Measurements from ENCODE around the gene COL20A1.

Gene COL20A1

DNA sequence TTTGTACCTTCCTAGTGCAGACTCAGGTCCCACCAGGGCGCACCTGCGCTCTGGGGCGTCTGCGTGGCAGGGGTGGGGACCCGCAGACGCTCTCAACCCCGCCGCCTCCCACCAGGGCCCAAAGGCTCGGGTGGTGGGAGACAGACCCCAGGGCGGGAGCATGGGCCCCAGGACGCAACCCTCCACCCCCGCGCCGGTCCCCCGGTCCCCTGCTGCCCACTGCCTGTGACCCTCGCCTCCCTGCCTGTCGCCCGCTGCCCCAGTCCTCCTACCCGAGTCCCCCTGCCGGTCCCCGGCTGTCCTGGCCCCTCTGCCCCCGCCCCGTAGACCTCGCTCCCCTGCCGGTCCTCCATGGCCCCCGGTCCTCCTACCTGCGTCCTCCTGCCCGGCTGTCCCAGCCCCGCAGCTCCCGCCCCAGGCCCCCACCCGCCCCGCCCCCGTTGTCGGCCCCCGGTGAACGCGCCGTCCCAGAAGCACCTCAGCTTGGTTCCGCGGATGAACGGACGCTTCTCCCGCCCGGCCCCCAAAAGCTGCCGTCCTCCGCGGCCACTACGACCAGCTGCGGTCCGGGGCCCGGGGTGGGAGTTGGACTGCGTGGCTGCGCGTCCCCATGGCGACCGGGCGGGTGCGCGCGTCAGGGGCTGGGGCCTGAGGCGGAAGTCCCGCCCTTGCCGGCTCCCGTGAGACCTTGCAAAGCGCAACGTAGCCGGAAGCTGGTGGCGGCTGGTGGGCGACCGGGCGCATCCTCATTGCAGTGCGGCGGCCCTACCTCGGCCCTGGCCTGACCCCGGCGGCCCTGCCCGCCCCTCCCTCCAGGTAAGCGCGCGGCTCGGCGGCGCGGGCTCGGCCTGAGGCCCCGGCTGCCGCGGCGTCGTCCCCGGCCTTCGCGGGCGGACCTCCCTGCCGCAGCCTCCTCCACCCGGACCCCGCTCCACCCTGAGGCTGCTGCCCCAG, 20.6 kb upstream of the COL20A1 start, which contains the start of gene ARFGAP1:
Gene ARFGAP1 (plus strand): TSS at position 709 of the 954 bp plus-strand sequence. CDS start 2,768 bp downstream, outside the sequence.
- DNase-seq (ENCODE audit: low read depth): peak; percentile 97
- peaks cover 19% of the 10 kb centered on the region for H3K27me3 ChIP-seq (replicated peaks; ENCODE audit: control insufficient read depth, insufficient read depth, low read length)

DNA sequence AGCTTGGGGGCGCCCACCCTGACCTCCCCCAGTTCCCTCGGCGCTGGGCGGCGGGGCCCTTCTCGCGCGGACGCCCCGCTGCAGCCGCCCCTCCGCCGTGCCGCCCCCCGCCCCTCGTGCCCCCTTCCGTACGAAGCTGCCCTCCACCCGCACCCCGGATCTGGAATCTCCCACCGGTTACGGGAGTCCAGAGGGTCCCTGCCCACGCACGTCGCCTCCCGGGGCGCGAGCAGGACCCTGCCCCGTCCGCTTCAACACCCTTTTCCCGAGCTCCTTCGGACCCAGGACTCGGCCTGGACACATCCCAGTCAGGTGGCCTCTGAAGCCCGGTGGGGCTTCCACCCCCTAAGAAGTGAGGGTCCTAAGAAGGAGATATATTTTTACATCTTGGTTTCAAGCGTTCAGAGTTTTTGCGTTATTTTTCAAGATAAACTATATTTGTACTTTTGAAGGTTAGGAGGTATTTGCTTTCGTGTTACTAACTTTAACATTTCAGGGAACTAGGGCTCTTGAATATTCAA, 19.9 kb upstream of the COL20A1 start:
- Histone ChIP-seq H3K9me3 (ENCODE audit: control insufficient read depth, low read length) (no peaks in the 10 kb centered on the region), H3K36me3 (ENCODE audit: control insufficient read depth, insufficient read depth, low read length, severe bottlenecking) (peaks cover 24% of the 10 kb centered on the region), H3K4me1 (ENCODE audit: control insufficient read depth, insufficient read depth, low read length) (peaks cover 19% of the 10 kb centered on the region), H3K4me3 (ENCODE audit: low read length) (peak overlapping the region; percentile 98), H3K9ac (ENCODE audit: low read length) (peak overlapping the region; percentile 93), H3K27me3 (replicated peaks; ENCODE audit: control insufficient read depth, insufficient read depth, low read length) (peaks cover 12% of the 10 kb centered on the region)
- peak; percentile 29 for DNase-seq (ENCODE audit: low read depth)

More for the DNA sequence above, 20.6 kb upstream of the COL20A1 start, which contains the start of gene ARFGAP1:
- H3K4me3 ChIP-seq (ENCODE audit: low read length): peak within 1 kb of the TSS; percentile 98
- H3K9ac ChIP-seq (ENCODE audit: low read length): peak within 1 kb of the TSS; percentile 93
- peaks cover 19% of the 10 kb centered on the region for H3K4me1 ChIP-seq (ENCODE audit: control insufficient read depth, insufficient read depth, low read length)
- no peaks in the 10 kb centered on the region for H3K9me3 ChIP-seq (ENCODE audit: control insufficient read depth, low read length)
- H3K36me3 ChIP-seq (ENCODE audit: control insufficient read depth, insufficient read depth, low read length, severe bottlenecking): peaks cover 16% of the 10 kb centered on the region

DNA sequence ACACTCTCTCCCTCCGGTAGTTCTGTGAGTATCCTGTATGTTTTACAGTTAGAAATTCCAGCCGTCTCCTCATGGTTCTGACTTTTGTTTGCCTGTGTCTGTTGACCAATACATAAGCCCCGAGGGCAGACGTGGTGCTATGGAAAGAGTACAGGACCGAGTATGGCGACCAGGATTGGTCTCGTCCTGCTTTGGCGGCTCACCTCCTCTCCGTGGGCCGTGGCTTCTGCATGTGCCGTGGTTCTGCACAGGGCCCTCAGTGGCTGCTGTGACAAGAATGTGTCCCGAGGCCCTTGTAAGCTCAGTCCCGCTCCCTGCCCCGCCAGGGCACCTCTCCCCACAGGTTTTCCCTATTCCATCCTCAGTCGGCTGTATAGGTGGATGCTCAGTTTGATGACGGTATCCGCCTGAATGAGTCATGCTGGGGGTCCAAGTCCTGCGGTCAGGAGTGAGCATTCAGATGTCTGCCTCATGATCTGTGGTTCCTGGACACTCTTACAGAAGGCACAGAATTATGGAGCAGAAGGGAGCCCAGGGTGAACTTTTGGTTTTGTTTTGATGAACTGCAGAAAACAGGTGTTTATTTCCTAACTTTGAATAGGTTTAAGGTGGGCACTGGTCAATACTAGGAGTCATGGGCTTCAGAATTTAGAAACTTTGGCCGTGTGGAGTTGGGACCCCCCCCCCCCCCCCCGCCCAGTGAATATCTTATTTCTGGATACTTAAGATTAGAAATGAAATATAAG, 19.2 kb upstream of the COL20A1 start:
- H3K27me3 ChIP-seq (replicated peaks; ENCODE audit: control insufficient read depth, insufficient read depth, low read length): peaks cover 6% of the 10 kb centered on the region
- peaks cover 16% of the 10 kb centered on the region for H3K4me1 ChIP-seq (ENCODE audit: control insufficient read depth, insufficient read depth, low read length)
- peak overlapping the region; percentile 93 for H3K9ac ChIP-seq (ENCODE audit: low read length)
- H3K4me3 ChIP-seq (ENCODE audit: low read length): peak overlapping the region; percentile 98
- peak; percentile 67 for DNase-seq (ENCODE audit: low read depth)
- H3K9me3 ChIP-seq (ENCODE audit: control insufficient read depth, low read length): no peaks in the 10 kb centered on the region
- H3K36me3 ChIP-seq (ENCODE audit: control insufficient read depth, insufficient read depth, low read length, severe bottlenecking): peaks cover 30% of the 10 kb centered on the region

DNA sequence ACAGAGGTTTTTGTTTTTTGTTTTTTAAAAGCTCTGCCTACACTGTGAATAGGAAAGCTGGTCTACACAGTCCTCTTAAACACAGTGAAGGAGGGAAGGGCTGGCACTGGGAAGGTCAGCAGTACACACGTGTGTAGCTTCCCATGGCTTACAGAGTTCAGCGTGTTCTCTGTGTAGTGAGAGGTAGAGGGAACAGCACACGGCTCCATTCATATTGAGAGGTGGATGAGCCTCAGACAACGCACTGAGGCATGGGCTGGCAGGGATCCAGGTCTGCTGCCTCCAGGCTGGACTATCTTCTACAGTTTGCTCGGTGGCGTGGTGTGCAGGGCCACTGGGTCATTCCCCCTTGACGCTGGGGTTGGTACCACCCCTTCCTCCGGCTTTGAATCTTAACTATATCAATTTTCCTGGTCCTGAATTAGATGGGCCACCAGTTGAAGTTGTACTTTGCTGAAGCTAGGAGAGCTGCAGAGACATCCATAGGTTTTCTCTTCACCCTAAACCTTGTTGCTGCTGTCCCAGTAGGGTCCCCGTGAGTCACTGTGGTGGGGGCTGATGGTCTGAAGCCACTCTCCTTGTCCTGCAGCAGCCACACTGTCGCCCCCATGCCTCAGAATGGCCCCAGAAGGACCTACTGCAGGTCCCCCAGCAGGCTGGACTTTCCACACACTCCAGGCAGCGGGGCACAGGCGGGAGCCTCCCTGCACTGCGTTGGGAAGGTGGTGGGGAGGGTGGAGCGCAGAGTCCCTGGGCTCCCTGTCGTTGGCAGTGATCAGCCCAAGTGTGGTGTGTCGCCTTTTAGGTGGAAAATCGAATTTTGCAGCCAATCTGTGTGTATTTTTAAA, 18.4 kb upstream of the COL20A1 start:
- no peaks in the 10 kb centered on the region for H3K9me3 ChIP-seq (ENCODE audit: control insufficient read depth, low read length)
- peak overlapping the region; percentile 42 for H3K9ac ChIP-seq (ENCODE audit: low read length)
- H3K4me1 ChIP-seq (ENCODE audit: control insufficient read depth, insufficient read depth, low read length): peaks cover 15% of the 10 kb centered on the region
- no peak for DNase-seq (ENCODE audit: low read depth)
- peak overlapping the region; percentile 50 for H3K4me3 ChIP-seq (ENCODE audit: low read length)
- H3K36me3 ChIP-seq (ENCODE audit: control insufficient read depth, insufficient read depth, low read length, severe bottlenecking): peaks cover 38% of the 10 kb centered on the region
- no peaks in the 10 kb centered on the region for H3K27me3 ChIP-seq (replicated peaks; ENCODE audit: control insufficient read depth, insufficient read depth, low read length)

DNA sequence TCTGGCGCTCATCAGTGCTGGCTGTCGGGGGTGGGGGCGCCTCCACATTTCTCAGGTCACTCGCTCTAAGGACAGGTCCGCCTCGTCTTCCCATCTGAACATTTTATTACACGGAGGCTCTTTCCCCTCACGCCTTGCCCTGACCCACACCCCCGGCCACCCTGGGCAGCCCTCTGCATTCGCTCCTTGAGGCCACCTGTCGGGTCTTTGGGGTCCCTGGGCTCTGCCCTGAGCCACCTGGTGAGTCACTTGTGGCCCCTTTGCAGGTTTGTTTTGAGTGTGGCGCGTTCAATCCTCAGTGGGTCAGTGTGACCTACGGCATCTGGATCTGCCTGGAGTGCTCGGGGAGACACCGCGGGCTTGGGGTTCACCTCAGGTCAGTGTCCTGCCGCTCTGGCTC, 17.2 kb upstream of the COL20A1 start:
- Histone ChIP-seq H3K9me3 (ENCODE audit: control insufficient read depth, low read length) (no peaks in the 10 kb centered on the region), H3K4me1 (ENCODE audit: control insufficient read depth, insufficient read depth, low read length) (peaks cover 15% of the 10 kb centered on the region), H3K9ac (ENCODE audit: low read length) (no peak overlapping the region), H3K4me3 (ENCODE audit: low read length) (no peak overlapping the region), H3K36me3 (ENCODE audit: control insufficient read depth, insufficient read depth, low read length, severe bottlenecking) (peaks cover 48% of the 10 kb centered on the region), H3K27me3 (replicated peaks; ENCODE audit: control insufficient read depth, insufficient read depth, low read length) (no peaks in the 10 kb centered on the region)
- no peak for DNase-seq (ENCODE audit: low read depth)

DNA sequence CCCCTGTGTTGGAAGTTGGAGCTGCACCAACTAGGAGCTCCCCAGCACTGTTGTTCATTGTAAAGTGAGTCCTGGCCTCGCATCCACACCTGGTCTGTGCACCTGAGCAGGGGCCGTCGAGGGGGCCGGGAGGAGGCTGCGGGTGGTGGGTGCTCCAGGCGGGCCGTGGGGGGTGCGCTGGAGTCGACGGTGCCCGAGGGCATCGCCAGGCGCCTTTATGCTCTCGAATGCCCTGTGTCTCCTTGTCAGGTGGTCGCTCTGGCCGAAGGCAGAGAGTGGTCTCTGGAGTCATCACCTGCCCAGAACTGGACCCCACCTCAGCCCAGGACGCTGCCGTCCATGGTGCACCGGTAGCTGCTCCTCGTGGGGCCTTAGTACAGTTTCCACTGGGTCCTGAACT, 16.0 kb upstream of the COL20A1 start:
- H3K4me3 ChIP-seq (ENCODE audit: low read length): no peak overlapping the region
- H3K9ac ChIP-seq (ENCODE audit: low read length): no peak overlapping the region
- peaks cover 12% of the 10 kb centered on the region for H3K4me1 ChIP-seq (ENCODE audit: control insufficient read depth, insufficient read depth, low read length)
- peaks cover 59% of the 10 kb centered on the region for H3K36me3 ChIP-seq (ENCODE audit: control insufficient read depth, insufficient read depth, low read length, severe bottlenecking)
- no peaks in the 10 kb centered on the region for H3K9me3 ChIP-seq (ENCODE audit: control insufficient read depth, low read length)
- DNase-seq (ENCODE audit: low read depth): no peak
- H3K27me3 ChIP-seq (replicated peaks; ENCODE audit: control insufficient read depth, insufficient read depth, low read length): no peaks in the 10 kb centered on the region

DNA sequence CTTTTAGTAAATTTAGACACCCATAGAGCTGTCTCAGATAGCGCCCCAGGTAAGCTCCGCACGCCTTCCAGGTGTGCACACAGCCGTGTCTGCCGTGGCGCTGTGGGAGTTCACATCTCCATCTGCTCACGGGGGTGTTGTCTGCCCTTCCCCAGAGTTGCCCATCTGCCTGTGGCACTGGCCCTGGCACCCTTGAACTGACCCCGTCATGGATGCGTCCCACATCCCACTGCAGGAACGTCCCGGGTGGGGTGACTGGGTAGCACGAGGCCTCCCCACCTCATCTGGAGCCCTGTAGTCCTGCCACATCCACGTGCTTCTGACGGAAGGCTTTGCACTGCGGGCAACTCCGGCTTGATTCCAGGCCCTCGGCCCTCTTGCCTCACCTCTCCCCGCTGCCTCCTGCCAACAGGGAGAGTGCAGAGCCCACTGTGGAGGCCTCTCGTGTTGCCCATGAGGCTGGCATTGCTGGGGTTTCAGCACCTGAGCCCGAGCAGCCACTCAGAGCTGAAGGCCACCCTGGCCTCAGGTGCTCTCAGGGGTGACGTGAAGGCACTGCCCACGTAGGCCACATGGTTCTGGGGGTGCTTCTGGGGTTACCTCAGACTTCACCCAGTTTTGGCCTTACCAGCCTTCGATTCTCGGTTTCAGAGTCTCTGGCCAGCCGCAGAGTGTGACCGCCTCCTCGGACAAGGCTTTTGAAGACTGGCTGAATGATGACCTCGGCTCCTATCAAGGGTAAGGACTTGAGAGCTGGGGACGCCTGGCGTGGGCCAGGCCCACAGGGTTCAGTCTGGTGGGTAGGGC, 15.3 kb upstream of the COL20A1 start:
- peaks cover 63% of the 10 kb centered on the region for H3K36me3 ChIP-seq (ENCODE audit: control insufficient read depth, insufficient read depth, low read length, severe bottlenecking)

DNA sequence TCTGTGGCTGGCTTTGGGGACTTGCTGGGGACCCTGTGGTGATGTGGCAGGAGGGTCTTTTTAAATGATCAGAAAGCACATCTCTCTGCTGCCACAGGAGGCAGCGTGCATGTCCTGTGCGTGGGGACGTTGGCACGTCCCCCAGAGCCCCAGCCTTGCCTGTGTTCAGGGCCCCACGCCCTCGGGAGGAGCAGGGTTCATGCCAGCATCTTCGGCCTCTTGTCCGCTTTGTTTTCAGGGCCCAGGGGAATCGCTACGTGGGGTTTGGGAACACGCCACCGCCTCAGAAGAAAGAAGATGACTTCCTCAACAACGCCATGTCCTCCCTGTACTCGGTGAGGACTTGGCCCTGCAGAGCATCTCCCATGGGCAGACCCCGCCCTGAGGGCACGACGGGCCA, 14.3 kb upstream of the COL20A1 start:
- H3K4me3 ChIP-seq (ENCODE audit: low read length): no peak overlapping the region
- H3K9ac ChIP-seq (ENCODE audit: low read length): no peak overlapping the region
- H3K27me3 ChIP-seq (replicated peaks; ENCODE audit: control insufficient read depth, insufficient read depth, low read length): no peaks in the 10 kb centered on the region
- peaks cover 73% of the 10 kb centered on the region for H3K36me3 ChIP-seq (ENCODE audit: control insufficient read depth, insufficient read depth, low read length, severe bottlenecking)
- H3K9me3 ChIP-seq (ENCODE audit: control insufficient read depth, low read length): no peaks in the 10 kb centered on the region
- peaks cover 9% of the 10 kb centered on the region for H3K4me1 ChIP-seq (ENCODE audit: control insufficient read depth, insufficient read depth, low read length)
- no peak for DNase-seq (ENCODE audit: low read depth)

More for the DNA sequence above, 15.3 kb upstream of the COL20A1 start:
- H3K9me3 ChIP-seq (ENCODE audit: control insufficient read depth, low read length): no peaks in the 10 kb centered on the region
- DNase-seq (ENCODE audit: low read depth): no peak
- H3K9ac ChIP-seq (ENCODE audit: low read length): no peak overlapping the region
- no peak overlapping the region for H3K4me3 ChIP-seq (ENCODE audit: low read length)
- H3K4me1 ChIP-seq (ENCODE audit: control insufficient read depth, insufficient read depth, low read length): peaks cover 12% of the 10 kb centered on the region
- no peaks in the 10 kb centered on the region for H3K27me3 ChIP-seq (replicated peaks; ENCODE audit: control insufficient read depth, insufficient read depth, low read length)

DNA sequence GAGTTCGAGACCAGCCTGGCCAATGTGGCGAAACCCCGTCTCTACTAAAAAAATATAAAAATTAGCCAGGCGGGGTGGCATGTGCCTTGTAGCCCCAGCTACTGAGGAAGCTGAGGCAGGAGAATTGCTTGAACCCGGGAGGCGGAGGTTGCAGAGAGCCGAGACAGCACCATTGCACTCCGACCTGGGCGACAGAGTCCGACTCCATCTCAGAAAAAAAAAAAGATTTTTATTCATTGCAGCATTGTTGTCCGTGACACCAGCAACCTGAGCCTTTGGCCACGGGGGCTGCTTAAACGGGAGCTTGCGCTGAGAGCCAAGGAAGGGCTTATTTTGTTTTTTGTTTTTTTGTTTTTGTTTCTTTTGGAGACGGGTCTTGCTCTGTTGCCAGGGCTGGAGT, 13.1 kb upstream of the COL20A1 start:
- no peak for DNase-seq (ENCODE audit: low read depth)
- no peak overlapping the region for H3K9ac ChIP-seq (ENCODE audit: low read length)
- no peak overlapping the region for H3K4me3 ChIP-seq (ENCODE audit: low read length)
- peaks cover 75% of the 10 kb centered on the region for H3K36me3 ChIP-seq (ENCODE audit: control insufficient read depth, insufficient read depth, low read length, severe bottlenecking)
- no peaks in the 10 kb centered on the region for H3K27me3 ChIP-seq (replicated peaks; ENCODE audit: control insufficient read depth, insufficient read depth, low read length)
- H3K4me1 ChIP-seq (ENCODE audit: control insufficient read depth, insufficient read depth, low read length): no peaks in the 10 kb centered on the region
- H3K9me3 ChIP-seq (ENCODE audit: control insufficient read depth, low read length): no peaks in the 10 kb centered on the region

DNA sequence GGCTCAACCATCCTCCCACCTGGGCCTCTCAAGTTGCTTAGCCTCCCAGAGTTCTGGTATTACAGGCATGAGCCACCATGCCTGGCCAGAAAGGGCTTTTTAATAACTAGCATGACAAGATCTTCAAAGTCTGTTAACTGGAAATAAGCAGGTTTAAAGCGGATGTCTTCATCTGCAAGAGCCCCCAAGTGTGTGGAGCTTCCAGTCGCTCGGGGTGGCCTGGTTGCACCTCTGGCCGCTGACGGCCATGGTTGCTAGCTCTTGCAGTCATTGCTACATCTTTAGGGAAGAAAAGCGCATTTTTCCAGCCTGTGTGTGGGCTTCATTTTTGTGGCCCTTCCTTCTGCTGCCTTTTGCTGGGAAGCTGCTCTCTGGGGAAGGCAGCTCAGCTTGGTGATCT, 12.6 kb upstream of the COL20A1 start:
- Histone ChIP-seq H3K36me3 (ENCODE audit: control insufficient read depth, insufficient read depth, low read length, severe bottlenecking) (peaks cover 75% of the 10 kb centered on the region), H3K4me3 (ENCODE audit: low read length) (no peak overlapping the region), H3K9me3 (ENCODE audit: control insufficient read depth, low read length) (no peaks in the 10 kb centered on the region), H3K4me1 (ENCODE audit: control insufficient read depth, insufficient read depth, low read length) (no peaks in the 10 kb centered on the region), H3K9ac (ENCODE audit: low read length) (no peak overlapping the region), H3K27me3 (replicated peaks; ENCODE audit: control insufficient read depth, insufficient read depth, low read length) (no peaks in the 10 kb centered on the region)
- no peak for DNase-seq (ENCODE audit: low read depth)
